Subcutaneous adipose tissue (tissue), 4 donors: ENCODE results near the gene KCNMA1. TPM values are rescaled to one million over a fixed set of nuclear protein-coding genes. Genes with fewer than 3 reads are reported as not detected.

Experiments used
- total RNA-seq, 4 donors: library from RNA; depleted of rRNA; stranded (reverse); fragments of >200 nt; gene quantifications; one replicate each; pipeline ENCODE4 v1.1.0, GENCODE V29; 2016
- TF ChIP-seq, protein P1 (sequence below): fragments of 450-650 bp; IDR thresholded peaks from one replicate; pipeline ENCODE4 v1.5.1; 2016; ENCODE audit warnings: low read depth, mild to moderate bottlenecking, control low read depth, antibody characterized with exemption, moderate library complexity

Gene KCNMA1
- total RNA-seq, 4 donors from 2014 or later = 10.3 to 91.5 (median 23.8) TPM

DNA sequence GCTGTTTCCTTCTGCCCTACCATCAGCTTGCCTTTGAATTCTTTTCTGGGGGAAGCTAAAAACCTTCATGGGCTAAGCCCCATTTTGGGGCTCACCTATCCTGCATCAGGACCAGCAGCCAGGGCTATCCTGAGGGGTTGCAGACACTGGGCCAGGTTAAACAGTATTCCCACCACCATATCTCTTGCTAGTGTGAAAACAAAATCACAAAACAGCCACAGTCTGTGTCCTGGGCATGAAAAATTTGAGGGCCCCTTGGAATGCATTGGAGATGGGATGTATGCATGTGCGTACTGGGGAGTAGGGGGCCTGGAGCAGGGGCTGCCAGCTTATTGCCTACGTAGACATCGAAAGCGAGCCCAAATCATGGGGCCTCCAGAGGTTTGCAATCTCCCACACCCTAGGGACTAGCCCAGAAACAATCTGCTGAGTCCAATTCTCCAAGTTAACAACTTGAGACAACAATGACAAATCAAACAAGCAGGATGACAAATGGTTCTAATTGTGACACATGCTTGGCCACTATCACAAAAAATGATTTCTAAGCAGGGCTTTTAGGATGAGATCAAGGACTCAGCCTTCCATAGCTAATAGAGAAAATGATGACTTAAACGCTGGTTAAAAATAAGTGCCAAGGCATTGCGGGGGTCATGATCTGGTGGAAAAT lies 557.1 kb downstream of the KCNMA1 start:
- TF ChIP-seq, protein P1, sequence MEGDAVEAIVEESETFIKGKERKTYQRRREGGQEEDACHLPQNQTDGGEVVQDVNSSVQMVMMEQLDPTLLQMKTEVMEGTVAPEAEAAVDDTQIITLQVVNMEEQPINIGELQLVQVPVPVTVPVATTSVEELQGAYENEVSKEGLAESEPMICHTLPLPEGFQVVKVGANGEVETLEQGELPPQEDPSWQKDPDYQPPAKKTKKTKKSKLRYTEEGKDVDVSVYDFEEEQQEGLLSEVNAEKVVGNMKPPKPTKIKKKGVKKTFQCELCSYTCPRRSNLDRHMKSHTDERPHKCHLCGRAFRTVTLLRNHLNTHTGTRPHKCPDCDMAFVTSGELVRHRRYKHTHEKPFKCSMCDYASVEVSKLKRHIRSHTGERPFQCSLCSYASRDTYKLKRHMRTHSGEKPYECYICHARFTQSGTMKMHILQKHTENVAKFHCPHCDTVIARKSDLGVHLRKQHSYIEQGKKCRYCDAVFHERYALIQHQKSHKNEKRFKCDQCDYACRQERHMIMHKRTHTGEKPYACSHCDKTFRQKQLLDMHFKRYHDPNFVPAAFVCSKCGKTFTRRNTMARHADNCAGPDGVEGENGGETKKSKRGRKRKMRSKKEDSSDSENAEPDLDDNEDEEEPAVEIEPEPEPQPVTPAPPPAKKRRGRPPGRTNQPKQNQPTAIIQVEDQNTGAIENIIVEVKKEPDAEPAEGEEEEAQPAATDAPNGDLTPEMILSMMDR = no peak

DNA sequence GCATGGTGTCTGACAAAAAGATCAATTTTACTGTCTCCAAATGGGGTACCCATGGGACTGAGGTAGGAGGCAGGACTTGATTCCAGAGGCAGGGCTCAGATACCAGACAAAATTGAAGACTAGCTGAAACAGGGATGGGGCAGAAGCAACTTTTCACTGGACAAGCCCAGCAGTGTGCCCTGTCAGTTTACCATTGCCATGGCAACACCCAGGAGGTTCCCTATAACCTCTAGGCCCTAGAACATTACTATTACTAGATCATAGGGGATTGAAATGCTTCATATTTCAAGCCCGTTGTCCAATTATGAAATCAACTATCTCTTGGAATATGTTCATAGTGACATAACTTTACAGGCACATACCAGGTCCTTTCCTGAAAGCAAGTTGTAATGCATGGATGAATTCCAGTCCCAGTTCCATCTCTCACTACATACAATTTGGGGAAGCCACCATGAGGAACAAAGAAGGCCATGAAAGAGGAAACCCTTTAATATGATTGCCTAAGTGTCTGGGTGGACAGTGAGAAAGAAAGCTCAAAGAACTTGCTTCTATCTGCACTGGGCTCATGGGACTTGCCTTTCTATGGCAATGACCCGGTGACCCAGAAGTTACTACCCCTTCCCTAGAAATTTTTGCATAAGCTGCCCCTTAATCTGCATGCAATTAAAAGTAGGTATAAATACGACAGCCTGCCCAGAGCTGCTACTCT lies 557.9 kb downstream of the KCNMA1 start:
- TF ChIP-seq, protein P1 = no peak

DNA sequence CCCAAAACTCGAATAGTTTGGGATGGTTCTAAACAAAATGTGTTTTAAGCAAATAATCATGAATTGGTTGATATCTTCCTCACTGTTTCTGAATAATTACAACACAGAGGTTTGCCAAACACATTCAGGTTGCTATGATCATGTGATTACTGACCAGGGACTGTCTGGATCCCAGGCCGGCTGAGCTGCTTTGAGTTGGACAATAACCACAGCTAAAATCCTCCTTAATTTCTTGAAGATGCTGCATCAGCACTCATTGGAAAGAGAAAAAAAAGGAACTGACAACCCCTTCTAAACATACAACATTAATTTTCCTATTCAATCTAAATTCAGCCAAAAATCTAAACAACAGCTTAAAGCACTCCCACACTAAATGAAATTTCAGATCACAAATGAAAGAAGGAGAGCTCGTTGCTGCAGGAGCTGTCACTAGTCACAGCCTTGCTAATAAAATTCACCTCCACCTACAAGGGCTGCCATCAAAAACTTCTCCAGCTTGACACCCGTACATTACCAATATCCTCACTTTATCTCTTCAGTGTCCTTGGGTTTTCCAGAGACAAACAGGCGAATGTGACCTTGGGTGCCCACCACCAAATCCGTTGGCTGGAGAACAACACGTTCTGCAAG lies 560.2 kb downstream of the KCNMA1 start:
- TF ChIP-seq, protein P1 = no peak

DNA sequence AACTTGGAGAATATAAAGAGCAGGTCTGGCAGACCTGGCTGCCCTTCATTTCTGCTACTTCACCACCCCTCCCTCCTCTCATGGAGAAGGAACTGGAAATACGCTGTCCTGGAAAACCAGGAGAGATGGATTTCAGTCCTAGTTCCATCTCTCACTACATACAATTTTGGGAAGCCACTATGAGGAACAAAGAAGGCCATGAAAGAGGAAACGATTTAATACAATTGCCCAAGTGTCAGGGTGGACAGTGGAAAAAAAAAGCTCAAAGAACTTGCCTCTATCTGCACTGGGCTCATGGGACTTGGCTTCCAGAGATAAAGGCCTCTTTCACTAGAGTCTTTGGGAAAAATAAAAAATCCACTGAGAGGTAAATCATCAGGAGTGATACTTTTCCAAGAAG lies 561.7 kb downstream of the KCNMA1 start:
- TF ChIP-seq, protein P1 = no peak

DNA sequence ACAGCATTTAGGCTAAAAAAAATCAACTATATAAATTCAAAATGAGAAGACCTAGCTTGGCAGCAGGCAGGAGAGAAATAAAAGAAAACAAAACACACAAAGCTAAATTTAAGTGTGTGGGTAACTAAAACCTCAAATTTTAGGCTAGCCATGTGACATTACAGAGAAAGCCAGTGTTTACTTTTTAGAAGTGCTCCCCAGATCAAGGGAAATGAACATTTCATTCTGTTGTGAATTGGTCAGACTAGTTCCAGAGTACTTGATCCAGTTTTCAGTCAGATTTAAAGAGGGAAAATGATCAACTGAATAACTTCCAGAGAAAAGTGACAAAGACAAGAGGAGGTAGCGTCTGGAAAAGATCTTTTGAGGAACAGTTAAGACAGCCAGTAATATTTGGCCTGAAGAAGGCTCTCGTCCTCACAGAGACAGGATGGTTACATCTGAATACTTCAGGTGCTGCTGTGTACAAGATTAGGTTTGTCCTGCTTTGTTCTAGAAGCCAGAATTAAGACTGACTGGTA lies 563.4 kb downstream of the KCNMA1 start:
- TF ChIP-seq, protein P1 = no peak

DNA sequence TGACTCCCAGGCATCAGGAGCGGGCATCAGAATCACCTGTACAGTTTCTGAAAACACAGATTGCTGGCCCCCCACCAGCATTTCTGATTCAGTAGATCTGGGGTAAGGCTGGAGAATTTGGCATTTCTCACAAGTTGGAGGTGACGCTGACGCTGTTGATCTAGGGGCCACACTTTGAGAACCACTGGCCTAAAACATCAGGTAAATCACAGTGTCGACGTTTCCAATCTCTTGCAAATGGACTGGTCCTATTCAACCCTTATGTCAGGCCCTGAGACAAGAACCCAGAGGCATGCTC lies 564.0 kb downstream of the KCNMA1 start:
- TF ChIP-seq, protein P1 = no peak

GRCh38 chr10:77072836-77073662 lies 564.6 kb downstream of the KCNMA1 start:
- TF ChIP-seq, protein P1 = no peak
